WI38 (cell line): ENCODE results near the gene HBS1L.

Experiments
- H3K4me3 ChIP-seq: 2 replicates; pipeline ENCODE4 v1.5.1; 2011; ENCODE audit warnings: low read depth, mild to moderate bottlenecking, control low read depth, low read length
- CTCF ChIP-seq: IDR thresholded peaks from 2 replicates; pipeline ENCODE4 v1.5.1; 2012; ENCODE audit warnings: low read depth, mild to moderate bottlenecking, control low read depth, low read length

Gene HBS1L

DNA sequence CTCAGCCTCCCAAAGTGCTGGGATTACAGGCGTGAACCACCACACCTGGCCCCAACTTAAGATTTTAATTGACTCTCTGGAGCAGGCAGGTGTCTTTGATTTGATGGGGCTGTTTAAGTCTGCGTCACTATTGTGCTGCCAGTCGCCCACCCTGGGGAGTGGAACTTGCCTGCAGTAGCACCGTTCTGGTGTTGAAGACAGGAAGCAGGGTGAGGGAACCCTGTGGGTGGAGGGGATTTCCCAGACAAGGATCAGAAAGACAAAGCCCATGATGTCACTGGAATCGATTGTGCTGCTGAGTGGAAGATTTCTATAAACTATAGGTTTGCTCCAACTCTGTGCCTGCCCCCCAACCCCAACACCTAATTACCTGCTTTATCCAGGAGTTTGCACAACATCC lies 115.7 kb downstream of the HBS1L start:
- no peak overlapping the region for H3K4me3 ChIP-seq
- no peak for TF ChIP-seq CTCF

DNA sequence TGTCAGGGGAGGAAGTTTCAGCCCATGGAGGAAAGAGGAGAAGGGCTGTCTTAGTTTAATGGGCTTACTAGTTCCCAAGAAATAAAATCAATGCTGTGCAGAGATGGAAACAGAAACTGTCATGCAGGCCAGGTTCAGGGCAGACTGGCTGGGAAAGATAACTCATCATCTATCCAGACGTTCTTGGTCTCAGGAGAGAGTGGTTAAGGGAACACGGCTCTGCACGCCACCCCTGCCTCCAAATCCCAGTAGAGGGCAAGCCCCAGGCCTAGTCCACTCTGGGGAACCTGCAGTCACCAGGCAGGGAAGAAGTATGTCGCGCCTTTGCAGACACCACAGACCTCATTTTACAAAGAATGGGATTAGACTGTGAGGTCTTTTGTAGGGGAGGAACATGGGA lies 117.2 kb downstream of the HBS1L start:
- H3K4me3 ChIP-seq: peak overlapping the region; percentile 15
- TF ChIP-seq CTCF: no peak

- H3K4me3 ChIP-seq: peak overlapping the region; percentile 15
Measured at GRCh38 chr6:134936931-134937330, 117.7 kb downstream of the HBS1L start.

DNA sequence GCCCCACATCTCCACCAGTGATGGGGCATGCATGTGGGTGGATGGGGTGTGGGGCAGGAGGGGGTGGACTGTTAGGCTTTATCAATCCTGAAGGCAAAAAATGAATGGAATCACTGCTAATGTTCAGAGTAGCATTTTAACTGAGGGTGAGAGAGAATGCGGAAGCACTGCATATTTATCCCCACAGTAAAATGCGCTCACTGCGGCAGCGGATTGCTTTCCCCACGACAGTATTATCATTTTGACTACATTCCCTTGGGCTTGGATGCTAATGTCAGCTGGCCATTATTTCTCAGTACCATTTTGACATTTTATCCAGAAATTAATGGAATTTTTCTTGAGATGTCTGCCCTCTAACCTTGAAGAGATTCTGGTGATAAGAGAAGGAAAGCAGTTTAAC lies 118.1 kb downstream of the HBS1L start:
- H3K4me3 ChIP-seq: no peak overlapping the region
- TF ChIP-seq CTCF: no peak

More at GRCh38 chr6:134936931-134937330, 117.7 kb downstream of the HBS1L start:
- TF ChIP-seq CTCF: no peak

DNA sequence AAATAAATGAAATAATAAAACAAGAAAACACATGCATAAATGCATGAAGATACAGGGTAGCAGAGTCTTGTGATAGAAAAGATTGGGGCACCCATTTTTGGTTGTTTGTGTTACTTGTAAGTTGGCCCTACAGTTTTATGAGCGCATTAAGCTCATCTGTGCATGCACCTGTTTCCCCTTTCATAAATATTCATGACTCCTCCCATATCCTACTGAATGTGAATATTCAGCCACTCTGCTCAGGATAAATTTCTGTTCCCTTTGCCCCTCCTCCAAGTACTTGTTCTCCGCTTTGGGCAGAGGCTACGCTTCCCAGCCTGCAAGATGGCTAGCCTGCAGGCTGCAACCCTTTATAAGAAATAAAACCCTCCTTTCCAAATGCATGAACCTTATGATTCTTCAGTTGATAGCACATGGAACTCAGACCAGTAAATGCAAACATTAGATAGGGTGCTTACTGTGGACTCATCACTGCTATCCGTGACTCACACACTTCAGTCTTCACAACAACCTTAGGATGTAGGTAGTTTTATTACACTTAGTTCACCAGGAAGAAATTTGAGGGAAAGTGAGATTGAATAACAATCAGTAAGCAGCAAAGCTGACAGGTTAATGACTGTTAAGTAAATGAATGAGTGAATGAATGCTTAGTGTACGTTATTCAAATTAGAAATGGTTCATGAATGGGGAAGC lies 119.7 kb downstream of the HBS1L start:
- TF ChIP-seq CTCF: no peak
- no peak overlapping the region for H3K4me3 ChIP-seq

- no peak for TF ChIP-seq CTCF
- no peak overlapping the region for H3K4me3 ChIP-seq
Measured at GRCh38 chr6:134932535-134933470, 121.8 kb downstream of the HBS1L start.

DNA sequence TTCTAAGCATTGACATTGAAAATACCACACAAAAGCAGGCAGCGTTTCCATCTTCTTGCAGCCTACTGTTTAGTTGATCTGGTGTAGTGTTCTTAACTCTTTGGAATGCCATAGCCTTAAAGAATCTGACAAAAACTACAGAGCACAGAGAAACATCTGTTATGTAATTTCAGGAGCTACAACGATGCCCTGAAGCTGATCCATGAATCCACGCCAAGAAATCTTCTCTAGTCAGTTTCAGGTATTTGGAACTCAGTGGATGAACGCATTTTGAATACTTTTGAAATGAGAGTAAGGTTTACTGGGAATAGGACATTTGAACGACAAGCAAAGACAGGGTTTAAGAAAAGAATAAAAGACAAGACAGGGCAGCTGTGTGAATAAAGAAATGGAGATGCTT lies 122.5 kb downstream of the HBS1L start:
- no peak overlapping the region for H3K4me3 ChIP-seq
- no peak for TF ChIP-seq CTCF
